Uterus (tissue), 4 donors: ENCODE measurements around the gene IGF2BP2. TPM values are rescaled to one million over a fixed set of nuclear protein-coding genes. Genes with fewer than 3 reads are reported as not detected.
"Not testable (repeated sequence)": the region's sequence is repeated elsewhere in the genome, so short reads cannot be mapped to it uniquely, and the experiment has no call there.

Source experiments
- DNase-seq, 2 donors: peaks; one replicate each; pipeline ENCODE4 v3.0.0-alpha.2; 2019 to 2020
- H3K27ac ChIP-seq, 2 donors: fragments of 200-600 bp; sonication (generic); 1 replicate in 1 of 2; 2 replicates in 1 of 2; pipeline ENCODE4 v1.5.1; 2016 to 2018
- H3K27me3 ChIP-seq, 2 donors: fragments of 200-600 bp; sonication (generic); one replicate each; pipeline ENCODE4 v1.5.1; 2018 to 2019; ENCODE audit warnings: control low read depth in 1 of 2
- H3K36me3 ChIP-seq, 2 donors: fragments of 200-600 bp; sonication (generic); one replicate each; pipeline ENCODE4 v1.5.1; 2019; ENCODE audit warnings: control low read depth in 1 of 2
- H3K4me1 ChIP-seq, 2 donors: fragments of 200-600 bp; sonication (generic); one replicate each; pipeline ENCODE4 v1.5.1; 2018 to 2019; ENCODE audit warnings: control low read depth in 1 of 2
- H3K4me3 ChIP-seq, 2 donors: fragments of 200-600 bp; sonication (generic); 1 replicate in 1 of 2; 2 replicates in 1 of 2; pipeline ENCODE4 v1.5.1; 2018 to 2019; ENCODE audit warnings: mild to moderate bottlenecking in 1 of 2
- H3K9me3 ChIP-seq, 2 donors: fragments of 200-600 bp; sonication (generic); one replicate each; pipeline ENCODE4 v1.5.1; 2019; ENCODE audit warnings: control low read depth in 1 of 2
- CTCF ChIP-seq, 4 experiments: fragments of 200-600 bp in 2 of 4; fragments of 450-650 bp in 2 of 4; sonication (generic) in 2 of 4; IDR thresholded peaks; one replicate each; pipeline ENCODE4 v1.5.1; 2016 to 2019; ENCODE audit warnings: antibody characterized with exemption in 4 of 4, mild to moderate bottlenecking in 2 of 4, moderate library complexity in 1 of 4
- POLR2A ChIP-seq, 2 donors: fragments of 450-650 bp; IDR thresholded peaks; one replicate each; pipeline ENCODE4 v1.6.1; 2016; ENCODE audit warnings: antibody characterized with exemption in 2 of 2, mild to moderate bottlenecking in 1 of 2, moderate library complexity in 1 of 2
- intact Hi-C: fragments of 100-400 bp; cut with DNase I; formaldehyde crosslinking; loops from one replicate; pipeline ENCODE4 v1.15.1; 2023; ENCODE audit warnings: low total_unique reads
- total RNA-seq, 4 donors: library from RNA; depleted of rRNA in 3 of 4; stranded (reverse); fragments of >200 nt in 3 of 4; gene quantifications; one replicate each; pipeline versions ENCODE4 v1.1.0 to v1.2.4, GENCODE V29; 2014 to 2023
- donor health status: DM: yes; HTN: yes; CAD: no.

IGF2BP2 gene
- total RNA-seq, 4 donors from 2014 or later = 2.9 to 65.6 (median 13.1) TPM

DNA sequence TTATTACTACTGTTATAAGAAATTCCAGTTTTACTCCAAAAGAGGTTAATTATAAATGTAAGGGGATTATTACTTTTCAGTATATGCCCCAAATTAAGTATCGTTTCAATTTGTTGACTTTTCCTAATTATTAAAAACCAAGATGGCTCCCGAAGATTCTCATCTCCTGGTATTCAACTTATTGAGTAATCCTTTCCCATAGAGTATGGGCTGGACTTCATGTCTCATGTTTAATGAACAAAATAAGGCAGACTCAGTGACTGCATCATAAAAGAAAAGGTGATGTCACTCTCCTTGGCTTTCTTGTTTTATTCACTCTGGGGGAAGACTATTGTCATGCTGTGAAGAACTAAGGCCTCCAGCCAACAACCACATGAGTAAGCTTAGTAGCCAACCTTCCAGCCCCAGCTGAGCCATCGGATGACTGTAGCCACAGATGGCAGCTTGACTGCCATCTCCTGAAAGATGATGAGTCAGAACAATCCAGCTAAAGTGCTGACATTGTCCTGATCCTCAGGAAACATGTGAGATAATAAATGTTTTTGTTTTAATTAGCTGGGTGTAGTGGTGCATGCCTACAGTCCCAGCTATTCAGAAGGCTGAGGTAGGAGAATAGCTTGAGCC is 17.3 kb downstream of the IGF2BP2 start:
- Histone ChIP-seq H3K9me3 (no peaks in the 10 kb centered on the region), H3K27me3 (no peaks in the 10 kb centered on the region), H3K4me3 (no peak overlapping the region), H3K27ac (no peak overlapping the region), H3K36me3 (no peaks in the 10 kb centered on the region), H3K4me1 (no peaks in the 10 kb centered on the region)
- intact Hi-C loops = no loop called here
- no peak for DNase-seq
- TF ChIP-seq CTCF (IDR thresholded peaks at IDR 0.05) (no peak), POLR2A (IDR thresholded peaks at IDR 0.05) (no peak)

DNA sequence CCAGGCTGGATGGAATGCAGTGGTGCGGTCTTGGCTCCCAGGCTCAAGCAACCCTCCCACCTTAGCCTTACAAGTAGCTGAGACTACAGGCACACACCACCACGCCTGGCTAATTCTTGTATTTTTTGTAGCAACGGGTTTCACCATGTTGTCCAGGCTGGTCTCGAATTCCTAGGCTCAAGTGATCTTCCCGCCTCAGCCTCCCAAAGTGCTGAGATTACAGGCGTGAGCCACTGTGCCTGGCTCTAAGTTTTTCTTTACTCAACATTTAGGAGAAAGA is 26.1 kb downstream of the IGF2BP2 start:
- intact Hi-C loops, H3K36me3 ChIP-seq, DNase-seq, H3K27ac ChIP-seq, H3K9me3 ChIP-seq, H3K27me3 ChIP-seq, H3K4me3 ChIP-seq, H3K4me1 ChIP-seq: not testable (repeated sequence)

DNA sequence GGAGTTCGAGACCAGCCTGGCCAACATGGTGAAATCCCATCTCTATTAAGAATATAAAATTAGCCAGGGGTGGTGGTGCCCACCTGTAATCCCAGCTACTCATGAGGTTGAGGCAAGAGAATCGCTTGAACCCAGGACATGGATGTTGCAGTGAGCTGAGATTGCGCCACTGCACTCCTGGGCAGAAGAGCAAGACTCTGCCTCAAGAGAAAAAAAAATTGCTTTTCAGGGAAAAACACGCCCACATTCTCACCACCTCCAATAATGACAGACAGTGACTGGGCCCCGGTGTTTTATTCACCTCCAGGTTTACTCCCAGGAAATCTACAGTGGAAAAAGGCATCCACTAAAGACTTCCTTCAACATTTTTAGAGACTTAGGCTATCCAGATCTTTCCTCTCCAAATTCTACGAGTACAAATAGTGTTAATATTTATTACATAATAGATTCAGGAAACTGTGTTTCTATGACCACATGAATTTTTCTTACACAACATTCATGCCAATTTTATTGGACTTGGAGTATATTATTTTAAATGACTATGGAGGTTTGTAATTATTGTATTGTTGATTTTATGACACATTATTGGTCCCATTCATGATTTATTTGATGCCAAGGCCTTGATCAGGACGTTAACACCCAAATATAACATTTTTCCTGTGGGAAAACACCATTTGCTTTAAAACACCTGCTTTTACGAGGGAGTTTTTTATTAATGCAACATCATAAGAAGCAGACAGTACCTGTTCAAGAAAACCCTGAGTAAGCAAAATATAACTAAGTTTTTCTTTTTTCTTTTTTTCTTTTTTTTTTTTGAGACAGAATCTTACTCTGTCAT is 26.6 kb downstream of the IGF2BP2 start:
- H3K4me3 ChIP-seq = no peak overlapping the region
- intact Hi-C loops = no loop called here
- no peaks in the 10 kb centered on the region for H3K4me1 ChIP-seq
- no peaks in the 10 kb centered on the region for H3K9me3 ChIP-seq
- DNase-seq = no peak
- no peak overlapping the region for H3K27ac ChIP-seq
- H3K36me3 ChIP-seq = no peaks in the 10 kb centered on the region
- H3K27me3 ChIP-seq = no peaks in the 10 kb centered on the region
- TF ChIP-seq CTCF (IDR thresholded peaks at IDR 0.05) (no peak), POLR2A (IDR thresholded peaks at IDR 0.05) (no peak)

DNA sequence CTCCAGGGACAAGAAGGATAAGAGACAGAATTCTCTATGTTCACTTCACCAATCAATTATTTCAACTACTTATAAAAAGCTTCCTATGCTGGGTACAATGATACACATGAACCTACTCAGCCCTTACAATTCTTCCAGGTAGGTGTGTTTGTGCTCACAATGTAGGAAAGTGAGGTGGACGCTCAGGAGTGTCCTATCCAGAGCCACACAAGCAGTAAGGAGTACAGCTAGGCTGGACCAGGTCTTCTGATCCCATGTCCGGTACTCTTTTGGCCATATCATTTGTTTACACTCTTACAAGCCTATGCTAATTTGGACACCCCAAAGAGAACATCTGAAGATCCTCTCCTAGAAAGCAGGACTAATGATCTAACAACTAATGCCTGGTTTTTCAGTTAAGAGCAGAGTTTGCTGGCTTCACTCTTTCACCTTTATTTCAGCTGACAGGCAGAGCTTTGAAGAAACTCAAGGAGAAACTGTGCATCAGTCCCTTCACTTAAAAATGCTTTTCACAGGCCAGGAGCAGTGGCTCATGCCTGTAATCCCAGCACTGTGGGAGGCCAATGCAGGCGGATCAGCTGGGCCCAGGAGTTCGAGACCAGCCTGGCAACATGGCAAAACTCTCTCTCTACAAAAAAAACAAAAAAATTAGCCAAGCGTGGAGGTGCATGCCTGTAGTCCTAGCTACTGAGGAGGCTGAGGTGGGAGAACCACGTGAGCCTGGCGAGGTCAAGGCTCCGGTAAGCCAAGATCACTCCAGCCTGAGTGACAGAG is 27.5 kb downstream of the IGF2BP2 start:
- intact Hi-C loops = no loop called here
- Histone ChIP-seq H3K27ac (no peak overlapping the region), H3K4me3 (no peak overlapping the region), H3K9me3 (no peaks in the 10 kb centered on the region), H3K4me1 (no peaks in the 10 kb centered on the region), H3K36me3 (no peaks in the 10 kb centered on the region), H3K27me3 (no peaks in the 10 kb centered on the region)
- no peak for DNase-seq
- TF ChIP-seq CTCF (IDR thresholded peaks at IDR 0.05) (no peak), POLR2A (IDR thresholded peaks at IDR 0.05) (no peak)

GRCh38 chr3:185796431-185797107 is 28.3 kb downstream of the IGF2BP2 start:
- intact Hi-C loops = no loop called here

More at GRCh38 chr3:185796431-185797107, 28.3 kb downstream of the IGF2BP2 start:
- Histone ChIP-seq H3K4me3 (no peak overlapping the region), H3K4me1 (no peaks in the 10 kb centered on the region), H3K27ac (no peak overlapping the region), H3K36me3 (no peaks in the 10 kb centered on the region), H3K9me3 (no peaks in the 10 kb centered on the region), H3K27me3 (no peaks in the 10 kb centered on the region)
- DNase-seq = no peak
- TF ChIP-seq POLR2A (IDR thresholded peaks at IDR 0.05) (no peak), CTCF (IDR thresholded peaks at IDR 0.05) (no peak)
